ENCODE data around the gene OR1D5.

Gene OR1D5

GRCh38 chr17:3020381-3020780 lies 43.0 kb downstream of the OR1D5 start (continued):
- TF ChIP-seq PATZ1 (CRISPR knock-in tag; IDR thresholded peaks at IDR 0.05; ENCODE audit: borderline replicate concordance) (no peak), RARB (CRISPR knock-in tag; IDR thresholded peaks at IDR 0.05) (no peak), TOX (CRISPR knock-in tag; IDR thresholded peaks at IDR 0.05; ENCODE audit: borderline replicate concordance) (no peak), CSRNP3 (CRISPR knock-in tag; IDR thresholded peaks at IDR 0.05) (no peak), ZFP3 (CRISPR knock-in tag; IDR thresholded peaks at IDR 0.05) (no peak), ZNF565 (CRISPR knock-in tag; conservative IDR thresholded peaks at IDR 0.05; ENCODE audit: low read depth) (no peak), TCF4 (CRISPR knock-in tag; IDR thresholded peaks at IDR 0.05; ENCODE audit: borderline replicate concordance) (no peak), ESRRG (CRISPR knock-in tag; IDR thresholded peaks at IDR 0.05) (no peak)

- ATAC-seq: no peak
- no peak for TF ChIP-seq TOX (CRISPR knock-in tag; IDR thresholded peaks at IDR 0.05; ENCODE audit: borderline replicate concordance)
Measured at GRCh38 chr17:3019761-3020160, 43.6 kb downstream of the OR1D5 start.

GRCh38 chr17:3017936-3018335 lies 45.5 kb downstream of the OR1D5 start:
- ATAC-seq: no peak
- no peak for TF ChIP-seq ZFP30 (CRISPR knock-in tag; IDR thresholded peaks at IDR 0.05)
- TF ChIP-seq ZNF8 (CRISPR knock-in tag; IDR thresholded peaks at IDR 0.05): no peak
- TF ChIP-seq RARB (CRISPR knock-in tag; IDR thresholded peaks at IDR 0.05): no peak
- TF ChIP-seq PATZ1 (CRISPR knock-in tag; IDR thresholded peaks at IDR 0.05; ENCODE audit: borderline replicate concordance): no peak
- TF ChIP-seq ZNF70 (CRISPR knock-in tag; IDR thresholded peaks at IDR 0.05): no peak
- TF ChIP-seq SNAI2 (CRISPR knock-in tag; IDR thresholded peaks at IDR 0.05): no peak
- TF ChIP-seq CSRNP3 (CRISPR knock-in tag; IDR thresholded peaks at IDR 0.05): no peak
- no peak for TF ChIP-seq POU6F1 (CRISPR knock-in tag; IDR thresholded peaks at IDR 0.05; ENCODE audit: borderline replicate concordance, low read depth)
- TF ChIP-seq BACH2 (CRISPR knock-in tag; IDR thresholded peaks at IDR 0.05; ENCODE audit: borderline replicate concordance): no peak
- TF ChIP-seq ARNTL (CRISPR knock-in tag; IDR thresholded peaks at IDR 0.05; ENCODE audit: borderline replicate concordance, low read depth): no peak
- no peak for TF ChIP-seq TCF4 (CRISPR knock-in tag; IDR thresholded peaks at IDR 0.05; ENCODE audit: borderline replicate concordance)
- TF ChIP-seq TOX (CRISPR knock-in tag; IDR thresholded peaks at IDR 0.05; ENCODE audit: borderline replicate concordance): no peak
- no peak for TF ChIP-seq TSHZ2 (CRISPR knock-in tag; IDR thresholded peaks at IDR 0.05)
- TF ChIP-seq ZC3H10 (CRISPR knock-in tag; IDR thresholded peaks at IDR 0.05): no peak

Measured in SK-N-SH treated with all-trans-retinoic acid at 6 μM for 48 hours (cell line).